ENCODE results near the gene GPANK1. TPM values are rescaled to one million over a fixed set of nuclear protein-coding genes. Genes with fewer than 3 reads are reported as not detected.

Gene GPANK1
- total and polyA plus RNA-seq, 9 of the 15 experiments (the other 6 are each of a cell fraction or from before 2014, with no cell fraction given): 32.2 to 111 (median 46.3) TPM

DNA sequence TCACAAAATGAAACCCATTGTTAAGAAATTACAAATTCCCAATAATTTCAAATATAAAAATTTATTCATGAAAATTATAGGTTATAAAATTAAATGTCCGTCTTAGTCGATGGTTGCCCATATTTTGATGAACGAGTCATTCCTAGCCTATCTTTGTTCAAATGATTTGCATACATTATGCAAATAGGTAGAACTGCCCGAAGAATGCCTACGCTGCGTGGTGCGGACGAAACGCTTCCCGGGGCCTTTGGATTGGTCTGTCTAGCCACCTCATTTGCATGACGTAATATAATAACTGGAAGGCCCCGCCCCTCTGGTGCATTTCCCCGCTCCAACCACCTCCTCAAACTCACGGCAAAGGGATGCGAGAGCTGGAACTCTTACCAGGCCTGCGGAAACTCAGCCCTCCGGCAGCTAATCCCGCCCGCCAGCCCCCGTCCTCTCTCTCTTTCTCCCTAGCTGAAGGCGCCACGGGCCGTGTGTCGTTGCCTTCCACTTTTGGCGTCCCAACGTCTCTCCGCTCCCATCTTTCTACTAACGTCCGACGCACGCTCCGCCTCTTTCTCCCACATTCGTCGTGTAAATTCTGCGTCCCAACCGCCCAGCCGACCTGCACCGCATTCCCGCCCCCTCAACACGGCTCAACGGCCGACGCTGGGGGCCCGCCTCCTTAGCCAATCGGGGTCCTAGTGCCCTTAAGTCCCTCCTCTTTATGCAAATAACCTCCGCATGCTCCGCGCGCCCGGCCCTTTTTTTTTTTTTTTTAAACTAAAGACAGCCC lies 44.8 kb downstream of the GPANK1 start:
- ChIA-PET CTCF (ENCODE audit: low intra/inter-chr PET ratio) (no interaction called here), POLR2A (interaction anchor here (0.7 to 12.4 kb wide), 17 partner anchors 10 to 214 kb away, joined by 3 to 274 read pairs (median 4); partner anchors contain the start of genes BAG6, DDX39B, GPANK1 and HSPA1B)
- H3K9me3 ChIP-seq (replicated peaks; ENCODE audit: control insufficient read depth, insufficient read depth, low read depth, low read length): no peaks in the 10 kb centered on the region
- H3K27ac ChIP-seq (ENCODE audit: extremely low read depth, low read depth, low read length): peak overlapping the region; percentile 98
- in situ Hi-C loops (cut with MboI): no loop called here
- H3K79me2 ChIP-seq (ENCODE audit: control insufficient read depth, insufficient read depth, low read length): peaks cover 42% of the 10 kb centered on the region
- H2AFZ ChIP-seq (ENCODE audit: low read depth, low read length): peak overlapping the region; percentile 97
- 0% methylated on average over 49 of the region's 50 CpGs for WGBS (ENCODE audit: insufficient coverage, low coverage, missing lambda C conversion rate)
- FAIRE-seq (peak; percentile 95), ATAC-seq (peak; percentile 92), DNase-seq (ENCODE audit: extremely low read depth in 1 of 4, low spot score in 3 of 4) (peak; percentile 93 to 100 (median 97))
- H4K20me1 ChIP-seq (replicated peaks; ENCODE audit: control insufficient read depth, insufficient read depth, low read length): peaks cover 18% of the 10 kb centered on the region; the same call in 1 of the 2 replicates
- peaks cover 12% of the 10 kb centered on the region for H3K9me1 ChIP-seq (ENCODE audit: control insufficient read depth, insufficient read depth, low read length)
- peak overlapping the region; percentile 87 for H3K4me2 ChIP-seq (ENCODE audit: insufficient read depth, low read length)
- peak overlapping the region; percentile 90 for H3K9ac ChIP-seq (ENCODE audit: insufficient read depth in 1 of 2, low read depth in 2 of 2, low read length in 2 of 2)
- peaks cover 41% of the 10 kb centered on the region for H3K36me3 ChIP-seq (ENCODE audit: control insufficient read depth, insufficient read depth, low read length)
- no peaks in the 10 kb centered on the region for H3K27me3 ChIP-seq (ENCODE audit: control insufficient read depth in 2 of 2, insufficient read depth in 2 of 2, low read length in 2 of 2)
- peaks cover 28 to 37% of the 10 kb centered on the region in 2 experiments for H3K4me1 ChIP-seq (replicated peaks in 1 of 2; ENCODE audit: control insufficient read depth in 2 of 2, insufficient read depth in 2 of 2, low read length in 2 of 2)
- peak overlapping the region; percentile 96 for H3K4me3 ChIP-seq
- BruUV-seq (replicated peaks): TSS peak; percentile 98
- intact Hi-C loops (cut with micrococcal nuclease): loop anchor here (1.0 kb wide), 2 partner anchors 45 to 73 kb away; partner anchors contain the start of gene NFKBIL1
- TF ChIP-seq SRSF1 (IDR thresholded peaks at IDR 0.05; ENCODE audit: low read depth, low read length) (no peak), BMI1 (IDR thresholded peaks at IDR 0.05; ENCODE audit: low read length) (peak; percentile 27; the same call in 1 of the 2 replicates), SFPQ (IDR thresholded peaks at IDR 0.05; ENCODE audit: low read depth, low read length) (no peak), WHSC1 (IDR thresholded peaks at IDR 0.05; ENCODE audit: low read length) (no peak), GTF2E2 (tag; IDR thresholded peaks at IDR 0.05) (peak; percentile 56; the same call in 1 of the 2 replicates), HDGF (IDR thresholded peaks at IDR 0.05) (no peak), ZNF431 (CRISPR knock-in tag; IDR thresholded peaks at IDR 0.05) (no peak), YBX1 (IDR thresholded peaks at IDR 0.05) (no peak), CREBBP (IDR thresholded peaks at IDR 0.05; ENCODE audit: low read depth, low read length) (no peak), MLLT1 (IDR thresholded peaks at IDR 0.05) (peak; percentile 87 to 92), POLR2H (tag; IDR thresholded peaks at IDR 0.05; ENCODE audit: low read depth) (peak; percentile 96), MBD2 (IDR thresholded peaks at IDR 0.05; ENCODE audit: borderline replicate concordance, low read depth) (peak; percentile 76), SP1 (CRISPR knock-in tag; IDR thresholded peaks at IDR 0.05) (peak; percentile 96)
- TF ChIP-seq, protein P1, sequence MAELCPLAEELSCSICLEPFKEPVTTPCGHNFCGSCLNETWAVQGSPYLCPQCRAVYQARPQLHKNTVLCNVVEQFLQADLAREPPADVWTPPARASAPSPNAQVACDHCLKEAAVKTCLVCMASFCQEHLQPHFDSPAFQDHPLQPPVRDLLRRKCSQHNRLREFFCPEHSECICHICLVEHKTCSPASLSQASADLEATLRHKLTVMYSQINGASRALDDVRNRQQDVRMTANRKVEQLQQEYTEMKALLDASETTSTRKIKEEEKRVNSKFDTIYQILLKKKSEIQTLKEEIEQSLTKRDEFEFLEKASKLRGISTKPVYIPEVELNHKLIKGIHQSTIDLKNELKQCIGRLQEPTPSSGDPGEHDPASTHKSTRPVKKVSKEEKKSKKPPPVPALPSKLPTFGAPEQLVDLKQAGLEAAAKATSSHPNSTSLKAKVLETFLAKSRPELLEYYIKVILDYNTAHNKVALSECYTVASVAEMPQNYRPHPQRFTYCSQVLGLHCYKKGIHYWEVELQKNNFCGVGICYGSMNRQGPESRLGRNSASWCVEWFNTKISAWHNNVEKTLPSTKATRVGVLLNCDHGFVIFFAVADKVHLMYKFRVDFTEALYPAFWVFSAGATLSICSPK (IDR thresholded peaks at IDR 0.05; ENCODE audit: borderline replicate concordance): no peak
- TF ChIP-seq, protein P2, sequence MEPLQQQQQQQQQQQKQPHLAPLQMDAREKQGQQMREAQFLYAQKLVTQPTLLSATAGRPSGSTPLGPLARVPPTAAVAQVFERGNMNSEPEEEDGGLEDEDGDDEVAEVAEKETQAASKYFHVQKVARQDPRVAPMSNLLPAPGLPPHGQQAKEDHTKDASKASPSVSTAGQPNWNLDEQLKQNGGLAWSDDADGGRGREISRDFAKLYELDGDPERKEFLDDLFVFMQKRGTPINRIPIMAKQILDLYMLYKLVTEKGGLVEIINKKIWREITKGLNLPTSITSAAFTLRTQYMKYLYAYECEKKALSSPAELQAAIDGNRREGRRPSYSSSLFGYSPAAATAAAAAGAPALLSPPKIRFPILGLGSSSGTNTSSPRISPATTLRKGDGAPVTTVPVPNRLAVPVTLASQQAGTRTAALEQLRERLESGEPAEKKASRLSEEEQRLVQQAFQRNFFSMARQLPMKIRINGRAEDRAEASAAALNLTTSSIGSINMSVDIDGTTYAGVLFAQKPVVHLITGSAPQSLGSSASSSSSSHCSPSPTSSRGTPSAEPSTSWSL (CRISPR knock-in tag; IDR thresholded peaks at IDR 0.05; ENCODE audit: borderline replicate concordance): 0 out of 2 replicates have a peak, but pooled peaks have one; percentile 51
